Raji (cell line): ENCODE measurements around the gene XYLB.

Experiments
- POLR2A ChIP-seq: IDR thresholded peaks from 2 replicates; pipeline ENCODE4 v1.6.1; 2011; ENCODE audit warnings: low read depth, low read length, control low read depth; ENCODE audit not compliant: insufficient read depth

Gene XYLB

GRCh38 chr3:38368238-38368637 is 21.7 kb downstream of the XYLB start:
- no peak for TF ChIP-seq POLR2A

GRCh38 chr3:38369186-38369585 is 22.6 kb downstream of the XYLB start:
- no peak for TF ChIP-seq POLR2A

DNA sequence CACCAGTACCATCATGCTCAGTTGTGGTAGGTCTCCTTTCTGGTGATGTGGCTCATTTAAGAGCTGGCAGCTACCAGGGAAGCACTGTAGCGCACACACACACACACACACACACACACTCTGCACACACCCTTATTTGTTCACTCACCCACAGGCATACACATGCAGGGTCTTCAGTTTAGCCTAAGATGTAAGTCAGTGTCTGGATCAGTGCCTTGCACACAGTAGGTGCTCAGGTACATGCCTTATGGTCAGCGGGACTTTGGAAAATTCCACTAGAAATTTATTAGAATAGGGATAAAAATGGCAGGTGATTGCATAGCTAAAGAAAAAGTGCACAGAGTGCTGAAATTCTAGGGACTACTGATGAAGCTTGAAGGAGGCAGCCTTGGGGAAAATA is 23.6 kb downstream of the XYLB start:
- no peak for TF ChIP-seq POLR2A

- TF ChIP-seq POLR2A: no peak
Observed at GRCh38 chr3:38370861-38371260, 24.3 kb downstream of the XYLB start.

DNA sequence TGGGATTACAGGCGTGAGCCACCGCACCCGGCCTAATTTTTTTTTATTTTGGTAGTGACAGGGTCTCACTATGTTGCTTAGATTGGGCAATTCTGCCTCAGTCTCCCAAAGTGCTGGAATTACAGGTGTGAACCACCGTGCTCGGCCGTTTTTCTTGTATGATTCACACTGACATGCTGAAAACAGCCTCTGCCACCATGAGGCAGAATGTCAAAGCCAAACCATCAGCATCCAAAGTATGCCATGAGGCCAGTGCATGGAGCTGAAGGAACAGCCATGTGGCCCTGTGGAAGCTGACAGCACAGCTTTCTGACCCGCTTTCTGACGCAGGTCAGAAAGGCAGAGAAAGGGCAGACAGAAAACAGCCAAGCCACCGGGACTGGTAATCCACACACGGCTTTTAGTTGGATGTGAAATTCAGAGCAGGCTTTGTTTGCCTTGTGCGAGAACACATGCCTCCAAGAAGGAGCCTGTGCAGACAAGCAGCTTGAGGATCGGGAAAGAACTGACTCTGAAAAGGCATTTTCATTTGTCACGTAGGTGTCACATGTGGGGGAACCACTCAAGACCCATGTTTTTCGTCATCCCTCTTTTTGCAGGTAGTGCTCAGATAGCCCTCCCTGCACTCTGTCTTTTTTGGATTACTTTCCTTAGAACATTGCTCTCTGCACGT is 25.1 kb downstream of the XYLB start:
- TF ChIP-seq POLR2A: no peak

DNA sequence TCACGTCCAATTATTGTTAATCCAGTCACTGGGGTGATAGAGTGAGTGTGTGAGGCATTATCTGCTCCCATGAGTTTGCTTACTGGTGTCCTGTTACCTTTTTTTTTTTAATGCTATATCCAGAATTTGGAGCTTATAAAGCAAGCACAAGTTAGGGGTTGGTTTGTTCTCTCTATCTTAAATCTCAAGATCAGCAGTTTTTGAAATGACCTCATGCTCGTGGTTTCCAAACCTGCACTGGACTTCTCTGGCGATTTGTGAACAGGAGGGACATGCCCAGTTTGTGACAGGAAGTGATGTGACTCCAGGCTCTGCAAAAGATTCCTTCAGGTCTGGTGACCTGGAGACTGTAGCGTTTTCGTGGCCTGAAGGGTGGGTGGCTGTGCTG is 25.6 kb downstream of the XYLB start:
- no peak for TF ChIP-seq POLR2A

- no peak for TF ChIP-seq POLR2A
Observed at GRCh38 chr3:38374221-38374620, 27.6 kb downstream of the XYLB start.

DNA sequence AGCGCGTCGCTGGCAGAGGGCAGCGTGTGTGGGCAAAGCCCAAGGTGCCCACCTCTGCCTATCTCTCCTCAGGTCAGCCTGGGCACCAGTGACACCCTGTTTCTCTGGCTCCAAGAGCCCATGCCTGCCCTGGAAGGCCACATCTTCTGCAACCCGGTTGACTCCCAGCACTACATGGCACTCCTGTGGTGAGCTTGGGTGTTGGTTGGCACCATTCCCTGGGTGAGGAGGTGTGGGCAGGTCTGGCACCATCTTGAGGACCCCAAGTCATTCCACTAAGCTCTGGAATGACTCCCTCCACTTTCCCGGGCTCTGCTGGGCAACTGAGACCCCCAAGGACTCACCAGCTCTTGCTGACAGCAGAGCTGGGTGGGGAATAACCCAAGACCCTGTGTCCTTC is 28.5 kb downstream of the XYLB start:
- TF ChIP-seq POLR2A: no peak

- TF ChIP-seq POLR2A: no peak
Observed at GRCh38 chr3:38375488-38376097, 29.0 kb downstream of the XYLB start.

- TF ChIP-seq POLR2A: no peak
Observed at GRCh38 chr3:38376098-38376816, 29.7 kb downstream of the XYLB start.

DNA sequence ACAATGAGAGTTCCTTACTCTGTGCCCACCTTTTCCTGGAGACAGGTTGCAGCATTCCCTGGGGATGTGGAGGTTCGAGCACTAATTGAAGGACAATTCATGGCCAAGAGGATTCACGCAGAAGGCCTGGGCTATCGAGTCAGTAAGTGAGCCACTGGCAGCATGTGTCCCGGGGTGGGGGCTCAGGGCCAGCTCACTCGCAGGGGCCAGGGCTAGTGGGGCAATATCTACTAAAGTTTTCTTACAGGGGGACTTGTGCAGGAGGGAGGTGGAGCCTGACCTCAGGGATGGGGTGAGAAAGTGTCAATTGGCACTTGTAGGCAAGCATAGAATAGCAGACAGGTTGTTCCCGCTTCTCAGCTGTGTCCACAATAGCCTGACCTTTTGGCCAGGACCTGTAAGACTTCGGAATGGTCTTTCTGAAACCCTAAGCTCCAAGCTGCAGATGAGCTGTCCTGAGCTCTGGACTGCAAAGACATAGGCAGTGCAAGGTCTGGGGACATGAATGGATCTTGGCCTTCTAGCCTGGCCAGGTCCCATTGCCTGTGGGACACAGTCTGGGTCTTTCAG is 32.7 kb downstream of the XYLB start:
- no peak for TF ChIP-seq POLR2A

- no peak for TF ChIP-seq POLR2A
Observed at GRCh38 chr3:38382506-38383080, 36.0 kb downstream of the XYLB start.

DNA sequence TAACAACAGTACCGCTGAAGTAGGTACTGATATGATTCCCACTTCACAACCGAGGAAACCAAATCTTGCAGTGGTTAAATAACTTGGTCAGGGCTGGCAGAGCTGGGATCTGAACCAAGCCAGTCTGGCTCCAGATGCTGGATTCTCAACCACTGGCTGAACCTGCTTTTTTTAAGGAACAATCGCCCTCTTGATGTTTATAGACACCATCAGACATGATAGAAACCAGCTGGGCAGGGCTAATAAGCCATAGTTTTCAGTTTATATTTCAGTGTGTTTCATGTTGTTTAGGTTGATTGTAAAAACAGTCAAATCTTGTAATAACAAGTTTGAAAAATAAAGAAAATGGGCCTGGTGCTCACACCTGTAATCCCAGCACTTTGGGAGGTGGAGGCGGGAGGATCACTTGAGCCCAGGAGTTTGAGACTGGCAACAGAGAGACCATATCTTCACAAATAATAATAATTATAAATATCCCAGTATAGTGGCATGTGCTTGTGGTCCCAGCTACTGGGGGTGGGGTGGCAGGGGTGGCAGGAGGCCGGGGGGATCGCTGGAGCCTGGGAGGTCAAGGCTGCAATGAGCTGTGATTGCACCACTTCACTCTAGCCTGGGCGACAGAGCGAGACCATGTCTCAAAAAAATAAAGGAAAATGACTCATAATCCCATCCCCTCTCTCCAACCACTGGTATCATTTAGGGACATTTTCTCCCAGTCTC is 36.7 kb downstream of the XYLB start:
- TF ChIP-seq POLR2A: no peak

DNA sequence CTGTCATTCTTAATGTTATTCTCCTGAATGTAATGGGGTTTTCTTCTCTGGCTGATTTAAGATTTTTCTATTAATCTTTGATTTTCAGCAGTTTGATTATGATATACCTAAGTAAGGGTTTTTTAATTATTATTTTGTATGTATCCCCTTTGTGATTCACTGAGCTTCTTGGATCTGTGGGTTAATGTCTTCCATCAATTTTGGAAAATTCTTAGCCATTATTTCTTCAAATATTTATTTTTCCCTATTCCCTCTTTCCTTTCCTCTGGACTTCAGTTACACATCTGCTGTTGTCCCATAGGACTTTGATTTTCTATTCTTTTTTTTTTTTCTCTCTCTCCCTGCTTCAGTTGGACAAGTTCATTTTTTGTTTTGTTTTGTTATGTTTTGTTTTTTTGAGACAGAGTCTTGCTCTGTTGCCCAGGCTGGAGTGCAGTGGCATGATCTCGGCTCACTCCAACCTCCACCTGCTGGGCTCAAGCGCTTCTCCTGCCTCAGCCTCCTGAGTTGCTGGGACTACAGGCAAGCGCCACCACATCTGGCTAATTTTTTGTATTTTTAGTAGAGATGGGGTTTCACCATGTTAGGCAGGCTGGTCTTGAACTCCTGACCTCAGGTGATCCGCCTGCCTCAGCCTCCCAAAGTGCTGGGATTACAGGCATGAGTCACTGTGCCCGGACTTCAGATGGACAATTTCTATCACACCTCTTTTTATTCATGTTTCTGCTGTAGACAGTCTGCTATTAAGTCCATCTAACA is 40.6 kb downstream of the XYLB start:
- no peak for TF ChIP-seq POLR2A
